Middle frontal gyrus (tissue), 1 donor: ENCODE results near the gene ZCRB1.
"Not testable (repeated sequence)": the region's sequence is repeated elsewhere in the genome, so short reads cannot be mapped to it uniquely, and the experiment has no call there.

Source experiments
- DNase-seq: peaks from one replicate; pipeline ENCODE4 v3.0.0-alpha.2; 2015; ENCODE audit warnings: low spot score; ENCODE audit errors: extremely low spot score

ZCRB1 gene

GRCh38 chr12:42330097-42330496 is 4.2 kb upstream of the ZCRB1 start:
- DNase-seq, result not testable (repeated sequence)

DNA sequence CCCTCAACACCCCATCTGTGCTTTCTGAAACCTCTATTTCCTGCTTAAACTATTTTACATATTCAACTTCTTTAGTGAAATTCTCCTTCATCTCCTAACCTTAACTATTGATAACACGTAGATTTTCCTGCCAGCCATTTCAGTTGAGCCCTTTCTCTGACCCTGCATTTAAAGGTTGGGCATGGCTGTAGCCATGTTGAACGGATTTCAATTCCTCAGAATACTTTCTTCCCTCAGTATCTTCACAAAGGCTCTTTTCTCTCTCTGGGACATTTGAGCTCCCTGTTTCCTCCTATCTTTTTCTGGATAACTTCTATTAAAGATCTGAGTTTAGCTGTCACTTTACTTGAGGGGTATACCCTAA is 1.3 kb upstream of the ZCRB1 start:
- no peak for DNase-seq

- no peak for DNase-seq
Observed at GRCh38 chr12:42326541-42327226, 790 bp upstream of the ZCRB1 start.

DNA sequence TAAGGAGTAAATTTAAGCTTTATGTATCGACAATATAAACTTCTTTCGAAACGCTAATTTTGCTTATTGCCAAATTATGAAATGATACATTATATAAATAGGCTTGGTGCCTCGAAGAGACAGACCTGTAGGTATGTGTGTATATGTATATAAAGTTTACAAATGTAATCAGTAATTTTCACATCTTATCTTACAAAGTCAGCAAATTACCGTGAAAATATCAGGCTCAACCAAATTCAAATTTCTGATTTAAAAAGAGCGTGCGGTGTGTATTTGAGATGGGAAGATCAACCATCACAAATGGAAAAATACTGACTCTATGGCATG is 605 bp downstream of the ZCRB1 start:
- DNase-seq, result no peak

- no peak for DNase-seq
Observed at GRCh38 chr12:42323856-42324255, 2.0 kb downstream of the ZCRB1 start.

DNA sequence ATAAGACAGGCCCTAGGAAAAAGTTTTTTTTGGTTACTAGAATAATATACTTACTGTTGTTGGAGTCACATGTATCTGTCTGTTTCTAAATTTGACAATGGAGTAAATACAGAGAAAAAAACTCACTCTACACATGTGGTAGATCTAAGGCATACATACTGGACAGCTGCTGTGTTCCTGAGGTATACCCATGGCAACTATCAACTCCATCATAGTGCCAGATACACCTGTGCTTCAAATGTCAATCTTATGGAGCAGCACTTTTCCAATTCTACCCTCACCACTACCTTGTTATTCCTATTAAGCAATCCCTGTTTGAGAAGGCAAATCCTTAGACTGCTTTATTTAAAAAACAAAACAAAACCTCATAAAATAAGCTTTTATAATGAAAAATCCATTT is 3.3 kb downstream of the ZCRB1 start:
- no peak for DNase-seq

DNA sequence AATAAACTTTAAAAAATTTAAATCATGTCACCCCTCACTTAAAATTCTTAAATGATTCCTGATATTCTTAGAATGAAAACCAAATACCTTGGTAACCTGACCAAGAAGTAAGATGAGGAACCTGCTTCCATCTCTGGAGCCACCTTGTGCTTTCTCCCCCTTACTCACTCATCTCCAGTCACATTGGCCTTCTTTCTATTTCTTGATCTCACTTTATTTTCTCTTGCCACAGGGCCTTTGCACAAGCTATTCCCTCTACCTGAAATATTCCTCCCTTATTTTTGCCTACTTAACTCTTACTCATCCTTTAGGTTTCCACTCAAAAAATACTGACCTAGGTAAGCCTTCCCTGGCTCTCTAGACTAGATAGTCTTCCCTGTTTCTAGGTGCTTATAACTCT is 5.1 kb downstream of the ZCRB1 start:
- DNase-seq, result no peak

DNA sequence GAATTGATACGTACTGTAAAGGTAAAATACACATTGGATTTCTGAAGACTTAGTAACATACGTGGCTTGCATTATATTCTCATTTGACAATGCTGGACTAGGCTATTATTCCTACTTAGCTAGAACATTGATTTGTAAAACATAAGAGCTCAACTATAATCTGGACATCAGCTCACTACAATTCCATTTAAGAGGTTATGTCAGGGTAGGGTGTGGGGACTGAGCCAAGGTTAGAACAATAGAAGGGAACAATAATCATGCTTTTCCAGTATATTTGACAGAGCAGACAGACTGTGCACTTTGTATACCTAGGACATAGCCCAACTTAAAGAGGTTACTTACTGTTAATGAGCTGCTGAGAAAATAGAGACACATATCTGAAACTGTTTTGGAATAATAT is 10.8 kb downstream of the ZCRB1 start:
- no peak for DNase-seq

DNA sequence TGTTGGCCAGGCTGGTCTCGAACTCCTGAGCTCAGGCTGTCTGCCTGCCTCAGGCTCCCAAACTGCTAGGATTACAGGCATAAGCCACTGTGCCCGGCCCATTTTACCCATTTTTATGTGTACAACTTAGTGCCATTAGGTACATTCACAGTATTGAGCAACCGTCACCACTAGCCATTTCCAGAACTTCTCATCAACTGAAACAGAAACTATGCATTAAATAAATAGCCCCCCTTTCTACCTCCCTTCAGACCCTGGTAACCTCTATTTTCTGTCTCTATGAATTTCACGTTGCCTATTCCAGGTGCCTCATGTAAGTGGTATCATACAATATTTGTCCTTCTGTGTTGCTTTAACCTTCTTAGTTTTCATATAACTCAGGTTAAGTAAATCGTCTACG is 15.9 kb downstream of the ZCRB1 start:
- DNase-seq, result no peak

DNA sequence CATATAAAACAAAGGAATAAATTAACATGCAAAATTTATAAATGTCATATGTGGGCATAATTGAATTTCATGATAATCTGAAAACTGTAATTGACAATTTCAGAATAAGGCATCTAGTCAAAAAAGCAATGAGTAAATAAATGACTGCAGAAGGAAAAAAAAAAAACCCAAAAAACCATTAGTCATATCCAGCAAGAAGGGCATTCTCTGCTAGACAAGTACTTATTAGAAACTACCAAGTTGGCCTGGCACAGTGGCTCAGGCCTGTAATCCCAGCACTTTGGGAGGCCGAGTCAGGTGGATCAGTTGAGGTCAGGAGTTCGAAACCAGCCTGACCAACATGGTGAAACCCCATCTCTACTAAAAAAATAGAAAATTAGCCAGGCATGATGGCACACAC is 17.5 kb downstream of the ZCRB1 start:
- no peak for DNase-seq

DNA sequence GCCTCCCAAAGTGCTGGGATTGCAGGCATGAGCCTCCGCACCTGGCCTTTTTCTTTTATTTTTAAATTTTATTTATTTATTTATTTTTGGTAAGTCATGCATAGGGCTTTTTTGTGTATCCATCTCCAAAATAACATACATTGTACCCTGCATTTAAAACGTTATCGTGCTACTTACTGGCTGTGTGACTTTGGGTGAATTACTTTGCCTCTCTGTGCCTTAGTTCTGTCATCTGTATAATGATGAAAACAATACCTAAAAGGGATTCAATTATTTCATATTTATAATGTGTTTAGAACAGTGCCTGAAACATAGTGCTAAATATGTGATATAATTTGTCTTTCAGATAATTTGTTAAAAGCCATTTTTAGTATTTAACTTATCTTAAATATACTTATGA is 19.6 kb downstream of the ZCRB1 start:
- no peak for DNase-seq

DNA sequence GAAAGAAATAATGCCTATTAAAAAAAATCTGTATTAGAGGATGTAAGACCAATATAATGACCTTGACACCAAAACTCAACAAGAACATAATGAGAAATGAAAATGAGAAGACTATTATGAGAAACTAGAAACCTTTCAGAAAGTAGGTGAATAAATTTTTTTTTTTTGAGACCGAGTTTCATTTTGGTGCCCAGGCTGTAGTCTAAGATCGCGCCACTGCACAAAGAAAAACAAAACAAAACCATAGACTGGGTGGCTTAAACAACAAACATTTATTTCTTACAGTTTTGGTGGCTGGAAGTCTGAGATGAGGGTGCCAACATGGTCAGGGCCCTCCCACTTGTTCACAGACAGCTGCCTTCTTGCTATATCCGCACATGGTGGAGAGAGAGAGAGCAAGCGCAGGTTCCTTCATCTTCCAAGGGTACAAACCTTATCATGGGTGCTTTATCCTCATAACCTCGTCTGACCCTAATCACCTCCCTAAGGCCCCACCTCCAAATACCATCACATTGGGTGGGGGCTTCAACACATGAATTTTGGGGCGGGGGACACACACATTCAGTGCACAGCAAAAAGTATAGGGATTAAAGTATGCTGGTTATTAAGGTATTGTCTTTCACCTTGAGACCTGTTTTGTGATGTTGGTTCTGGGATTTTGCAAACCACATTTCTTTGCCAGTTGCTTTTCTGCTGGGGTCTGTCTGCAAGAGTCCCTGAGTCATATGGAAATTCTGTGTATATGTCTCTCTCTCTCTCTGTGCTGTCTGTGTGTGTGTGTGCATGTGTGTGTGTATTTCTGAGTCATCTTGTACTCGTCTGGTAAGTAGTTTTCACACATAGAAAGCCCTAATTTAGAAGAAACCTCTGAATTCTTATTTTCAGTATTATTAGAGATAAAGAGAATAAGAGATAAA is 26.2 kb downstream of the ZCRB1 start:
- no peak for DNase-seq

DNA sequence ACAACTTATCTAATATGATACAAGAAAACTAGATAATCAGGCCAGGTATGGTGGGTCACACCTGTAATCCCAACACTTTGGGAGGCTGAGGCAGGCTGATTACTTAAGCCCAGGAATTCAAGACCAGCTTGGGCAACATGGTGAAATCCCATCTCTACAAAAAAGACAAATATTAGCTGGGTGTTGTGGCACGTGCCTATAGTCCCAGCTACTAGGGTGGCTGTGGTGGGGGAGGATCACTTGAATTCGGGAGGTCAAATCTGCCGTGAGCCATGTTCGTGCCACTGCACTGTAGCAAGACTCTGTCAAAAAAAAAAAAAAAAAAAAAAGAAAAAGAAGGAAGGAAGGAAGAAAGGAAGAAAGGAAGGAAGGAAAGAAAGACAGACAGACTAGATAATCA is 27.0 kb downstream of the ZCRB1 start:
- no peak for DNase-seq

DNA sequence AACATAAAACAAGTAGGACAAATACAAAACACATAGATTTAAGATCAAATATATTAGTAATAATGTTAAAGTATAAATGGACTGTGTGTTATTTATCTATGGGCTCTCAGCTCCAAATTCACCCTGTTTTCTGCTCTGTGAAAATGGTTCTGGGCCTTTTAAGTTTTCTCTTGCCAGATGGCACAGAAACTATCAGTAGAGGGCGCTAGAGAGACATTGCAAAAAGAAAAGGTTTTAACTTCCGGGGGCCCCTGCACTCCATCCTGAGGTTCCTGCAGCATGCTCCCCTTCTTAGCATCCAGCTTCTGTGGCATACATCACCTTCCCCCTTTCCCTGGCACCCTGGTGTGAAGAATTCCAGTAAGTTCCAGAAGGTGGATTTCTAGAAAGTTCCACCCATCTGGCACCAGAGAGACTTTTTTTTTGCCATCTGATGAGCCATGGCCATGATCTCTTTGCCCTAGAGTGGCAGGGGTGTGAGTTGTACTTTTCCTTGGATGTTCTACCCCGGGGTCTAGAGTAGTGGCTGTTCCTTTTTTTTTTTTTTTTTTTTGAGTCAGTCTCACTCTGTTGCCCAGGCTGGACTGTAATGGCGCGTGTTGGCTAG is 29.3 kb downstream of the ZCRB1 start:
- no peak for DNase-seq

GRCh38 chr12:42291680-42292079 is 34.2 kb downstream of the ZCRB1 start:
- no peak for DNase-seq

GRCh38 chr12:42288544-42288943 is 37.4 kb downstream of the ZCRB1 start:
- no peak for DNase-seq

- DNase-seq, result no peak
Observed at GRCh38 chr12:42286741-42287140, 39.2 kb downstream of the ZCRB1 start.

DNA sequence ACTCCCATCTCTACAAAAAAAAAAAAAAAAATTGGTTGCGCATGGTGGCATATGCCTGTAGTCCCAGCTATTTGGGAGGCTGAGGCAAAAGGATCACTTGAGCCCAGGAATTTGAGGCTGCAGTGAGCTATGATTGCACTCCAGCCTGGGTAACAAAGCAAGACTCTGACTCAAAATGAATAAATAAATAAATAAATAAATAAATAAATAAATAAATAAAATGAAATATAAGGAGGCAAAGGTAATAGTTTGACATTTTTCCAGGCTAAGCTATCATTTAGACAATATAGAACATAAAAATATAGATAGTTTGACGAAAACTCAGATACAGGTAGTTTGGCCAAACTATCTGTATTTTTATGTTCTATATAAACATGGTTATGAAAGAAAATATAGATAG is 40.5 kb downstream of the ZCRB1 start:
- DNase-seq, result no peak

- no peak for DNase-seq
Observed at GRCh38 chr12:42284876-42285275, 41.0 kb downstream of the ZCRB1 start.

DNA sequence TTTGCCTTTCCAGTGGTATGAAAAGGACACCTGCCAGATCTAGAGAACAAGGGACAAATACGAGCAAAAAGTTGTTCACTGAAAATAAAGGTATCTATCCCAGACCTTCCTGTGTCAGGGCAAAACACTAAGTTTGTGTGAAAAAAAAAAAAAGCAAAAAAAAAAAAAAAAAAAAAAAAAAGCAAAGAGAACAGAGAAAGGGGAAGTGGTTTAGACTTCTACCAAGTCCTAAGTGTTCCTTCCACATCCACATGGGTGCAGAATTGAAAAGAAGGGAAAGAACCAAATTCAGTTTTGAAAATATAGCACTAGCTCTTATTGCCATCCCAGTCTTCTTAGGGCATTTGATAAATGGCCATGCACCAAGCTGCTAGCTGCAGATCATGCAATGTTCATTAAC is 41.7 kb downstream of the ZCRB1 start:
- no peak for DNase-seq

DNA sequence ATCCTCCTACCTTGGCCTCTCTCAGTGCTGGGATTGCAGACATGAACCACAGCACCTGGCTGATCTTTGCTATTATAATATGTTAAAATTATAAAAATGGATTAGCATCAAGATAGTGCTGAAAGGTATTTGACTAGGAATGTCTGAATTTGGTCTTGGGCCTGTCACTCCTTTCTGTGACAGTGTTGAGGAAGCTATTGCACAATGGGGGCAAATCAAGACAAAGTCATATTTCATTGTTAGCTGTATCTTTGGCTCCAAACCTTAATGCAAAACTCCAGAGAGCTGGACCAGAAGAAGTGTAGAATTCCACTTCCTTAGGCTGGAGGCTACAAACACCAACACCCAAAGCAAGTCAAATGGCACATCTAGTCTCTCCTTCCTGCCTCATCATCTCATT is 42.2 kb downstream of the ZCRB1 start:
- DNase-seq, result no peak

DNA sequence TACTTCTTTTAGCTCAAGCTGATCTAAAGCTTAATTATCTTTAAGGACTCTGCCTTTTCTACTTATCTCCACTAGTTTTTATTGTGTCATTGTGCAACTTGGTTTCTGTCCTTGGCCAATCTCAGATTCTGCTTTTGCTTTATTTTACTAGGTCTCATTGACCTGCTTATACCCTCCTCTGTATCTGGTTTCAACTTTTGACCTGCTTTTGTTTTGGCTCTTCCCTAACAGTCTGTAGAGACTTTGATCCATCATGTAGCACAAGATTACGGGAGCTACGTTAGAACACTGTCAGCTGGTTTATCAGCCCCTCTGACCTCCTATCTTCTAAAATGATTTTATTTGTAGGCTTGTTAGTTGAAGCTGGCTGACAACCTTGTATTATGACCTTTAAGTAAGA is 43.6 kb downstream of the ZCRB1 start:
- DNase-seq, result no peak

GRCh38 chr12:42281844-42282243 is 44.0 kb downstream of the ZCRB1 start:
- DNase-seq, result no peak
